PC-3 (cell line): Measurements from ENCODE around the gene GALNT18.

Experiments
- EZH2 ChIP-seq: fragments of 300-600 bp; sonication (generic); IDR thresholded peaks from one replicate; pipeline ENCODE4 v1.6.1; 2017; ENCODE audit warnings: antibody characterized with exemption, mild to moderate bottlenecking, low read length; ENCODE audit not compliant: unreplicated experiment
- EZH2phosphoT487 ChIP-seq: fragments of 300-600 bp; sonication (generic); IDR thresholded peaks from 2 replicates; pipeline ENCODE4 v1.6.1; 2018; ENCODE audit warnings: mild to moderate bottlenecking, antibody characterized with exemption, low read length, borderline replicate concordance
- TF ChIP-seq, protein P1 (sequence below): fragments of 300-600 bp; sonication (generic); conservative IDR thresholded peaks from 2 replicates; pipeline ENCODE4 v1.5.1; 2017; ENCODE audit warnings: antibody characterized with exemption, low read depth, mild to moderate bottlenecking, low read length

DNA sequence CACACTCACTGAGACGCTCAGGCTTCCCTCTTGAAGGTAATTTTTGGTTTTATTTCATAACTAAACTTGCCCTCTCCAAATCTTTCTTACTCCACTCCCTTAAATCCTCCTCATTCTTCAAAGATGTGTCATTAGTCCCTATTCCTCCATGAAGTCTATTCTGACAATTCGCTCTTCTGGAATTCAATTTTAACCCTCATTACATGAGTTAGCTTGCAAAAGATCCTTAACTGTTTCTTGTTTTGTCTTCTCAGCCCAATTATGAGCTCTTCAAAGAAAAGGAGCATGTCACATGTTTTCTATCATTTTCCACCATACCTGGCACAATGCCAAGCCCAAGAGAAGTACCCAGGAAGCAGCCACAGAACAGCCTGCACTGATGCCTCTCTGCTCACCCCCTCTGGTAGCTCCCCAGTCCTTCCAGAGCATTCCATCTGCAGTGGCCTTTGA is 13.0 kb downstream of the GALNT18 start:
- TF ChIP-seq, protein P1, sequence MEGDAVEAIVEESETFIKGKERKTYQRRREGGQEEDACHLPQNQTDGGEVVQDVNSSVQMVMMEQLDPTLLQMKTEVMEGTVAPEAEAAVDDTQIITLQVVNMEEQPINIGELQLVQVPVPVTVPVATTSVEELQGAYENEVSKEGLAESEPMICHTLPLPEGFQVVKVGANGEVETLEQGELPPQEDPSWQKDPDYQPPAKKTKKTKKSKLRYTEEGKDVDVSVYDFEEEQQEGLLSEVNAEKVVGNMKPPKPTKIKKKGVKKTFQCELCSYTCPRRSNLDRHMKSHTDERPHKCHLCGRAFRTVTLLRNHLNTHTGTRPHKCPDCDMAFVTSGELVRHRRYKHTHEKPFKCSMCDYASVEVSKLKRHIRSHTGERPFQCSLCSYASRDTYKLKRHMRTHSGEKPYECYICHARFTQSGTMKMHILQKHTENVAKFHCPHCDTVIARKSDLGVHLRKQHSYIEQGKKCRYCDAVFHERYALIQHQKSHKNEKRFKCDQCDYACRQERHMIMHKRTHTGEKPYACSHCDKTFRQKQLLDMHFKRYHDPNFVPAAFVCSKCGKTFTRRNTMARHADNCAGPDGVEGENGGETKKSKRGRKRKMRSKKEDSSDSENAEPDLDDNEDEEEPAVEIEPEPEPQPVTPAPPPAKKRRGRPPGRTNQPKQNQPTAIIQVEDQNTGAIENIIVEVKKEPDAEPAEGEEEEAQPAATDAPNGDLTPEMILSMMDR, result no peak
- no peak for TF ChIP-seq EZH2
- no peak for TF ChIP-seq EZH2phosphoT487
